Measurements from ENCODE around the gene UBXN6.

Gene UBXN6

DNA sequence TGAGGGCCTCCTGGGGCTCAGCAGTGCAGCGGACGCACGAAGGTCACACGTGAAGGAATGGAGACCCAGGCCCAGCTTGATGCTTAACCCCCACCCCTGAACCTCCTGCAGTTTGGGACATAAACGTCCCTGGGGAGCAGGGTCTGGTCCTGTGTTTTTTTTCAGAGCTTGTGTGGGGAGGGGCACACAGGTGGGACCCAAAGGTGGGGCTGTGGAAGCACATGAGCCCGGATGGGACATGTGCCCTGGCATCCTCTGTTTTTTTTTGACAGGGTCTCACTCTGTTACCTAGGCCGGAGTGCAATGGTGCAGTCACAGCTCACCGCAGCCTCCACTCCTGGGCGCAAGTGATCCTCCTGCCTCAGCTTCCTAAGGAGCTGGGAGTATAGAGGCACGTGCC is 20.5 kb downstream of the UBXN6 start:
- DNase-seq: no peak

DNA sequence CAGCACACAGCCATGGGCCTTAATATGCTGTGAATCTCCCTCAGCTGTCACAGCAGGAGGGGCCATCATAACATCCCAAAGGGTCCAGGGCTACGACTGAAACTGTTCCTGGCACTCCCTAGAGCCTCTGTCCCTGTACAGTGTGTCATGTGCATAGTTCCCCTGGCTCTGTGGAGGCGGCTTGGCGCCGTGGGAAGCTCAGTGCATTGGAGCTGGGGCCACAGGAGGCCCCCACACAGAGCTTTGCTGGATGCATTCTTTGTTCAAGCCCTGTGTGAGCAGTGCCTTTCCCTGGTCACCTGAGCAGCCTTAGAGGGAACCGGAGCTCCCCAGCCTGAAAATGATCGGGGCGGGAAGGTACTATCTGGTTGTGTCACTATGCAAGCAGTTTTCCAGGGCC is 21.4 kb downstream of the UBXN6 start:
- no peak for DNase-seq

DNA sequence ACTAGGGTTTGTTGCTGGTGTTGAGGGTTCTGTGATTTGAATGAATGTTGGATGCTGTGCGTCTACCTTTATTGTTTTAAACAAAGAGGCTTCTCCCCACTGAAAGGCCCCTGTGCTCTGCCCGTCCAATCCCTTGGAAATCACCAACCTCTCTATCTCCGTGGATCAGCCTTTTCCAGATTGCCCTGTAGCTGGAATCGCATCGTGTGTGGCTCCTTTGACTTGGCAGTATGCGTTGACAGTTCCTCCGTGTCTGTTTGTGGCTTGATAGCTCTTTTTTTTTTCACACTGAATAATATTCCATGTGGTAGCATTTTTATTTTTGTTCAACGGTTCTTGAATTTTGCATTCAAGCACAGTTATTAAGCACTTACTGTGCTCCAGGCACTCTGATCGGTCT is 23.2 kb downstream of the UBXN6 start:
- DNase-seq: no peak

DNA sequence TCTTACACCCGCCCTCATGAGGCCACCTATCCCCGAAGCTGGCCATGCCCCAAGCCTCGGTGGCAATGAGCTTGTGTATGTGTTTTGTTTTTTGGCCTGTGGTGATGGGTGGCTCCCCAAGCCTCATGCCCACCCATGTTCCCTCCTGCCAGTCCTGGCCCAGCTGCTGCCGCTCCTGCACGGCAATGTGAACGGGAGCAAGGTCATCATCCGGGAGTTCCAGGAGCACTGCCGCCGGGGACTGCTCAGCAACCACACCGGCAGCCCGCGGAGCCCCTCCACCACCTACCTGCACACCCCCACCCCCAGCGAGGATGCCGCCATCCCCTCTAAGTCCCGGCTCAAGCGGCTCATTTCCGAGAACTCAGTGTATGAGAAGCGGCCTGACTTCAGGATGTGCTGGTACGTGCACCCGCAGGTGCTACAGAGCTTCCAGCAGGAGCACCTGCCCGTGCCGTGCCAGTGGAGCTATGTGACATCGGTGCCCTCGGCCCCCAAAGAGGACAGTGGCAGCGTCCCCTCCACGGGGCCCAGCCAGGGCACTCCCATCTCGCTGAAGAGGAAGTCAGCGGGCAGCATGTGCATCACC is 24.6 kb downstream of the UBXN6 start:
- DNase-seq: no peak

DNA sequence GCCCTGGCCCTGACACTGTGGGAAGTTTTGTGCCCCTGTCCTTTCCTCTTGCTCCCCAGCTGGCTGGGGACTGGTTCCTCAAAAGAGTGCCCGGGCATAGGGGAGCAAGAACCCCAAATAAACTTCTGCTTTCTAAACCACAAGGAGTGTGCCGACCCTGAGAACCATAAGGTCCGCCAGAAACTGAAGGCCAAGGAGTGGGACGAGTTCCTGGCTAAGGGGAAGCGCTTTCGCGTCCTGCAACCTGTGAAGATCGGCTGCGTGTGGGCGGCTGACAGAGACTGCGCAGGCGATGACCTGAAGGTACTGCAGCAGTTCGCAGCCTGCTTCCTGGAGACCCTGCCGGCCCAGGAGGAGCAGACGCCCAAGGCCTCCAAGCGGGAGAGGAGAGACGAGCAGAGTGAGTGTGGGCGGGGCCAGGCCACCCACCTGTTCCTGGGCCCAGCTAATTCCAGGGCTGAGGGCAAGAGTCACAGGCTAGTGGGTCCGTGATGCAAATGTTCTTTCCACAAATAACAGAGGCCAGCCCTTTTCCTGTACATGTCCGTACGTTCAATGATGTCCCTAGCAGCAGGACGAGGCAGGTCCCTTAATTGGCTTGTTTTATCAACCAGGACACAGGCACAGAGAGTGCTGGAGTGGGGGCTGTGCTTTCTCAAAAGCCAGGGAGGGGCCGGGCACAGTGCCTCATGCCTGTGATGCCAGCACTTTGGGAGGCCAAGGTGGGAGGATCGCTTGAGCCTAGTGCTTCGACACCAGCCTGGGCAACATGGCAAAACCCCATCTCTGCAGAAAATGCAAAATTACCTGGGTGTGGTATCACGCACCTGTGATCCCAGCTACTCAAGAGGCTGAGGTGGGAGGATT is 25.6 kb downstream of the UBXN6 start:
- DNase-seq: no peak

DNA sequence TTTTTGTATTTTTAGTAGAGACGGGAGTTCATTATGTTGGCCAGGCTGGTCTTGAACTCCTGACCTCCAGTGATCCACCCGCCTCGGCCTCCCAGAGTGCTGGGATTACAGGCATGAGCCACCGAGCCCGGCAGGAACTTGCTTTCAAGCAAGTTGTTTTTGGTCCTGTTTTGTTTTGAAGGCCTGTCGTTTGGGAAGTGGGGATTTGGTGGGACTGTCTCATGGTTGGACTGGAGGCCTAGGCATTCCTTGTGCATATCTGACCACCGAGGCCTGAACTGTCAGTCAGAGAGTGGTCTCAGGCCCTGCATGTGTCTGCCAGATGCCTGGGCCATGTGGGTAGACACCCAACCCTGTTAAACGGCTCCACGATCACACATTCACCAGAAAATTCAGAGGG is 26.3 kb downstream of the UBXN6 start:
- no peak for DNase-seq

DNA sequence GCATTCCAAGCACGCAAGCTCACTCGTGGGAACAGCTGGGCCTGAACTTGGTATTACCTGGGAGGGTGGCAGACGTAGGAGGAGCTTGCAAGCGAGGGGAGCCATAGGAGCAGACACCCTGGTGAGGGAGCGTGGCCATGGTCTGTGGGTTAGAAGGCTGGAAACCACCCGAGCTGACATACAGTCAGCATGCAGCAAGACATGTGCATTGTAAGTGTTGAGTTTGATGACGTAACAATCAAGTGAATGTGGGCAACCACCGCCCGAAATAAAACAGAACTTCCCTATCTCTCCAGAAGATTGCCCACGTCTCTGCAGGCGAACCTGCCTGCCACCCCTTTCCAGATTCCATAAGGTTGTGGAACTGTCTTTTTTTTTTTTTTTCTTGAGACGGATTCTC is 26.8 kb downstream of the UBXN6 start:
- no peak for DNase-seq

DNA sequence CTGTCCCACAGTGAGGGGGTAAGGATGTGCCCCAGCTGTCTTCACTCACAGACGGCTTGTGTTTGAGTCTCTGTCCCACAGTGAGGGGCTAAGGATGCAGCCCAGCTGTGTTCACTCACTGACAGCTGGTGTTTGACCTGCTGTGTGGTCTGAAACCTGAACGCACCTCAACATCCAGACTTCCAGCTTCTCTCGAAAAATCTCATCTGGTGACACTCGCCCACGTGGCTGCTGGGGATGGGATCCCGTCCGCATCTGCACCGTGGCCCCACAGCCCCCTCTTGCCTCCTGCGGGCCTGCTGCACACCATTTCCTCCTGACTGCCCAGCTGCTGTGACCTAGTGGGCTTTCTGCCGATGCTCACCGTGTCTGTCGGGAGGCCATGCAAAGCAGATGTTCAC is 27.8 kb downstream of the UBXN6 start:
- no peak for DNase-seq

DNA sequence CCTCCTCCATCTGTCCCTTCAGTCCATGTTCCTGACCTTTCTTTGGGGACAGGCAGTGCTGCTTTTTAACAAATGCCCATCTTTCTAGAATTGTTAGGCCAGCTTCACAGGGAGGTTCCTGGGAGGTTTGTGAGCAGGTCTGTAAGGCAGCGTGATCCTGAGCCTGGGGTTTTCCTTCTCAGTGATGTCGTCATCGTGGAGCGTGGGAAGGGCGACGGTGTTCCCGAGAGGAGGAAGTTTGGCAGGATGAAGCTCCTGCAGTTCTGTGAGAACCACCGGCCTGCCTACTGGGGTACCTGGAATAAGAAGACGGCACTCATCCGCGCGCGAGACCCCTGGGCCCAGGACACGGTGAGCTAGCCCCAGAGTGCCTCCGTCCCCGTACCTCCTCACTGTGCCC is 28.3 kb downstream of the UBXN6 start:
- no peak for DNase-seq

DNA sequence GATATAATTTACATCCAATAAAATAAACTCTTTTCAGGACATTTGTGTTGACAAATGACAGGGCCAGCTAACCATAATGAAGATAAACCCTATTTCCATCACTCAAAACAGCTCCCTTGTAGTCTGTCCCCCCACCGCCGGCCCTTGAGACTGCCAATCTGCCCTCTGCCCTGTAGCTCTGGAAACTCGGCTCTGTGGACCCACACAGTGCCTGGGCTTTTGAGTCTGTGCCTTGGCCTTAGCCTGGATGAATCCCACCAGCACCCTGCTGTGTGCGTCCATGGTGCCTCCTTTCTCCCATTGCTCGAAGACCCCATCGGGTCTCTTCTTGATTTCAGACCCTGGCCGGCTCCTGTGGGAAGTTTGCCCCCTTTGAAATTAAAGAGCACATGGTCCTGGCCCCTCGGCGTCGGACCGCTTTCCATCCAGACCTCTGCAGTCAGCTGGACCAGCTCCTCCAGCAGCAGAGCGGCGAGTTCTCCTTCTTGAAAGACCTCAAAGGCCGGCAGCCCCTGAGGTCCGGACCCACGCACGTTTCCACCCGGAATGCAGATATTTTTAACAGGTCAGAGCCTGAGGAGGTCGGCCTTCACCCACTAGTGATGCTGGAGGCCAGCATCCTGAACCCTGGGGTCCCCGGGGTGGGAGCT is 29.1 kb downstream of the UBXN6 start:
- DNase-seq: no peak

DNA sequence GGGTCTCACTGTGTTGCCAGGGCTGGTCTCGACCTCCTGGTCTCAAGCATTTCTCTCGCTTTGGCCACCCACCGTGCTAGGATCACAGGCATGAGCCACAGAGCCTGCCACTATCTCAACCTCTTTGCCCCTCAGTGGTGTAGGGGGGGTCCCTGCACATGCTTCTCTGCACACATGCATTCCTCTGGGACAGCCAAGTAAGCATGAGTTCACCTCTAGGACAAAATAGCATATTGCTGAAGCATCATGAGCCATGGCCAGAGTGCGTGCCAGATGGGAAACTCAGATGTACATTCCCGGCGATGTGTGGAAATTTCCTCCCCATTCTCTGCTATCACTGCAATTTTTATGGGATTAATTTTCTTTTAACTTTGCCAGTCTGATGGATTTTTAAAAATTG is 32.1 kb downstream of the UBXN6 start:
- DNase-seq: no peak

DNA sequence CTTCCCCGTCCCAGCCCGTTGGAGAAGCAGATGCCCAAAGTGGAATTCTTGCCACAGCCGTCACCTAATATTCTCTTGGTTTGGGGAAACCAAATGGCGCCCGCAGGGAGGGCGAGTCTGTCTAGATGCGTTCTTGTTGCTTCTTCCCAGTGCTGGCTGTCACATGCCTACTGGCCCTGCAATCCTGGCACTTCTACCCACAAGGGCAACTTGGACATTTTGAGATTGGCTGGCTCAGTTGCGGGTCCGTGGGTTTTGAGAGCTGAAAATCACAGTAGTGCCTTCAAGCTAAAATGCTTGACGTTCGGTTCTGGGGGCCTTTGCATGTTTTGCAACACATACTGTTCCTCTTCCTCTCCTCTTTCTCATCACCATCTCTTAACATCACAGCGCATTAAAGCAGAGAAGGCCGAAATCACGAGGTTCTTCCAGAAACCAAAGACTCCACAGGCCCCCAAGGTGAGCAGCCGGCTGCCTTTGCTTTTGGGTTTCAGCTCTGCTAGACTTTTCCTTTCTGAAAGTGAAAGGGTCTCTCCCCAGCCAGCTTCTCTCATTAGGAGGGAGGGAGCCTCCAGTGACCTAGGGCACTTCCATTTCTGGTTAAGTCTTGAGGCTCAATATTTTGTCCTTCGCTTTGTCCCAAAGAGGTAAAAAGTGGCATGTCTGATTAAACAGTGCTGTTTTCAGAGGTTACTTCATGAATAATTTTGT is 34.0 kb downstream of the UBXN6 start:
- DNase-seq: no peak

DNA sequence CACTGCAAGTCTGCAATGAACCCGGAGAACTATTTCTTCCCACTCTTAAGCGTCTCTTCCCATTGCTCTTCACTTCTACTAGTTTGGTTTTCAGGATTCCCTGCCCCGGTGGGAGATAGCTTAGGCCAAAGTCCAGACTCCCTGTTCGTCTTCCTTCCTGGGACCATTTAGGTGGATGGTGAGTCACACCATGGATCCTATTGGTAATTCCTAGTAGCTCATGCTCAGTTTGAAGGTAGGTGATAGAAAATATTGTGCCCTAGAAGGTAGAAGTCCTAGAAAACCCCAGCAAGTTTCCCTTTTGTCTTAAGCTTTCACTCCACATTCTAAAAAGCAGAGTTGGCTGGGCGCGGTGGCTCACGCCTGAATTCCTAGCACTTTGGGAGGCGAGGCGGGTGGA is 41.3 kb downstream of the UBXN6 start:
- DNase-seq: no peak

DNA sequence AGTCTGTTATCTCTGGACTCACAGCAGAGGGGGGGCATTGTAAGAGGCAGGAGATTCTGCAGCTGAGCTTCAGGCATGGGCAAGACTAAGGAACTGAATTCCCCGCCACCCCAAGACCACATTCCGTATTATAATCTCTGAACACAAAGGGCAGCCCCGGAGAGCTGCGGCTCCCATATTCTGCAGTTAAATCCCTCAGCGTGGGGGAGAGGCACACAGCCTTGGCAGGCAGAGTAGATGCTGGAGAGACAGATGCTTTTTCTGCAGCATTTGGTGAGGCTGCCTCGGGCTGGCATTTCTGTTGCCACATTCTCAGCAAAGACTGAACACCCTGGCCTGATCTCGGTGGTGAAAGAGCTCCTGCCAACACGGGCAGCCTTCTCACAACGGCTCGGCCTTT is 42.2 kb downstream of the UBXN6 start:
- DNase-seq: no peak

DNA sequence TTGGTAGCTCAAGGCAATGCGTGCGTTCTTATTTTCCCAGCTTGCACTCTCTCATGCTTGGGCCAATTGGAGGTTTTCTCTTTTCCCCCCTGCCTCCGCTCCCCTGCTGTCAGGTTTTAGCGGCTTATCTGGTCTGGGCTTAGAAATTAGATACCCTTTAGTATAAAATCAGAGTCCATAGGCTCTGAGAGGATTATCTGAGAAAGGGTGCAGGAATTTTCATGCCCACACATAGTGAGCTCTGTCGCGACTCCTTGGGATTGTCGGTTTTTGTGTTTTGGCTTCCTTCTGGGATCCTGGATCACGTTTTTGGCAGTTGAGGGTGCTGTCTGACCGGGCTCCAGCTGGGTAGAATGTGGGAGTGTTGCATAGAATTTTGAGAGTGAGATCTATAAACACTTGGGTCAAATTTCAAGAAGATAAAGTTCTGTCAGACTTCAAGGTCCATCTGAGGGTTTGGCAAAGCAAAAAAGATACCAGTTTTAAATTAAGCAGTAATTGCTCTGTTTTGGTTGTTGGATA is 42.7 kb downstream of the UBXN6 start:
- DNase-seq: no peak

DNA sequence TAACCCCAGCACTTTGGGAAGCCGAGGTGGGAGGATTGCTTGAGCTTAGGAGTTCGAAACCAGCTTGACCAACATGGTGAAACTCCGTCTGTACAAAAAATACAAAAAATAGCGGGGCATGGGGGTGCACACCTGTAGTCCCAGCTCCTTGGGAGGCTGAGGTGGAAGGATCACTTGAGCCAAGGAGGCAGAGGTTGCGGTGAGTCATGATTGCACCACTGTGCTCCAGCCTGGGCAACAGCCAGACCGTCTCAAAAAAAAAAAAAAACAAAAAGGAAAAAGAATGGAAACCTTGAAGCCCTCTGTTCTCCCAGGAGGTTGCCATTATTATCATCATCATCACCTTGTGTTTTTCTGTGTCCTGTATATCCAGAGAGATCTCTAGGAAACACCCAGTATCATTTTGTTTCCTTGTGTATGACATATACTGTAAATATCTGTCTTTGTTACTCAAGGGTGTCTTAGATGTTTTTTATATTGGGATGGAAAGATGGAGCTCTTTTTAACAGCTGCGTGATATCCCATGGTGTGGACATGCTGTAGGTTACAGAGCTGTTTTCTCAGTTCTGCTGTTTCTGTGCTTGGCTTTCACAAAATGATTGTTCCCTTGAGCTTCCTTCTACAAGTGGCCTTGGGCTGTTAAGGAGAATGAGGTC is 43.3 kb downstream of the UBXN6 start:
- DNase-seq: no peak

DNA sequence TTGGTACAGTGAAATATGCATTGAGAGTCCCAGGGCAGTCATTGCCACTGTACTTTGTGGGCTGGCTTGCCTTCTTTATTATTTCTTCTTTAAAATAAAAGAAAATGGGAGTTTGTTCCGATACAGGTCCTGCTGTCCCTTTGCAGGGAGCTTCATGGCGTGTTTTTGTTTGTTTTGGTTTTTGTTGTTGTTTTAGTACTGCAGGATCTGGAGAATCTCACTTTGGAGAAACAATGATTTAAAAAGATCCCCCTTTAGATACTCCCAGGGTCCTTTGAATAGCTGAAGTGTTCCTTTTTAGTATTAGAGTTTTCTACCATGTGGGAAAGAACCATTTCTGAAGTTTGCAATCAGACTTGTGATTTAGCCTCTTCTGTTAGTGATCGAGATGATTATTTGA is 44.0 kb downstream of the UBXN6 start:
- DNase-seq: no peak

DNA sequence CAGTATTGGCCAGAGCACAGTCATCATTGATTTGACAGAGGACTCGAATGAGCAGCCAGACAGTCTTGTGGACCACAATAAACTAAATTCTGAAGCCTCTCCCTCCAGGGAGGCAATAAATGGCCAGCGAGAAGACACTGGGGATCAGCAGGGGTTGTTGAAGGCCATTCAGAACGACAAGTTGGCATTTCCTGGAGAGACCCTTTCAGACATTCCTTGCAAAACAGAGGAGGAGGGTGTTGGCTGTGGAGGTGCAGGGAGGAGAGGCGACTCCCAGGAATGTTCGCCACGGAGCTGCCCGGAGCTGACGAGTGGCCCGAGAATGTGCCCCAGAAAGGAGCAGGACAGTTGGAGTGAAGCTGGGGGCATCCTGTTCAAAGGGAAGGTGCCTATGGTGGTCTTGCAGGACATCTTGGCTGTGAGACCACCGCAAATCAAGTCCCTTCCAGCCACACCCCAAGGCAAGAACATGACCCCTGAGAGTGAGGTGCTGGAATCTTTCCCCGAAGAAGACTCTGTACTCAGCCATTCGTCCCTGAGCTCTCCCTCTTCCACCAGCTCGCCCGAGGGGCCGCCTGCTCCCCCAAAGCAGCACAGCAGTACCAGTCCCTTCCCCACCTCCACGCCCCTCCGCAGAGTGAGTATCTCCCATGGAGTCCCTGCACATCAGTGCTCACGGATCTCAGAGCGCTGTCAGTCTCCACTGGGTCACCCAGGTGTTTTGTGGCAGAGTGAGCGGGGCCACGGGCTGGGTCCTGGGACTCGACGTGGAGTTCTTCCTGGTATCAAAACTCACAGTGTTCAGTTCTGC is 48.3 kb downstream of the UBXN6 start:
- DNase-seq: no peak

DNA sequence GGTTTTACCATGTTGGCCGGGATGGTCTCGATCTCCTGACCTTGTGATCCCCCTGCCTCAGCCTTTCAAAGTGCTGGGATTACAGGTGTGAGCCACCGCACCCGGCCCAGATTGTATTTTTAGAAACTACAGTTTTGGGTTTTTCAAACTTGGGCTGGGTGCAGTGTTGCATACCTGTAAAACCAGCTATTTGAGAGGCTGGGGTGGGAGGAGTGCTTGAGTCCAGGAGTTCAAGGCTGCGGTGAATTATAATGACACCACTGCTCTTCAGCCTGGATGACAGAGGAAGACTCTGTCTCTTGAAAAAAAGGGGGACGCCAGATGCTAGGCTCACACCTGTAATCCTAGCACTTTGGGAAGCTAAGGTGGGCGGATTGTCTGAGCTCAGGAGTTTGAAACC is 51.0 kb downstream of the UBXN6 start:
- no peak for DNase-seq

DNA sequence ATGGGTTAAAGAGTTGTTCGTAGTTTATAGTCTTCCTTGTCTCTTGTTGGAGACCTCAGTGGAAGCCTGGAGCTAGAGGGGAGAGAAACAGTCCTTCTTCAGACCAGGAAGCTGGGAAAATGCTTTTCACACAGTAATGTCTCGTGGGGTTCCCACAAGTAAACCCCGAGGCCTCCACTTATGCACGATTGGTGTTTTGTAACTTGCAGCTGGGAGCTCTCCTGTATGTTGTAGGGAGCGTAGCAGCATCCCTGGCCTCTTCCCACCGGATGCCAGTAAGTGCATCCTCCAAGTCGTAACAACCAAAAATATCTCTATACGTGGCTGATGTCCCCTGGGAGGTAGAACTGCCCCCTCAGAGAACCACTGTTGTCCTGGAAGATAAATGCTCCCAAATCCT is 51.6 kb downstream of the UBXN6 start:
- no peak for DNase-seq

DNA sequence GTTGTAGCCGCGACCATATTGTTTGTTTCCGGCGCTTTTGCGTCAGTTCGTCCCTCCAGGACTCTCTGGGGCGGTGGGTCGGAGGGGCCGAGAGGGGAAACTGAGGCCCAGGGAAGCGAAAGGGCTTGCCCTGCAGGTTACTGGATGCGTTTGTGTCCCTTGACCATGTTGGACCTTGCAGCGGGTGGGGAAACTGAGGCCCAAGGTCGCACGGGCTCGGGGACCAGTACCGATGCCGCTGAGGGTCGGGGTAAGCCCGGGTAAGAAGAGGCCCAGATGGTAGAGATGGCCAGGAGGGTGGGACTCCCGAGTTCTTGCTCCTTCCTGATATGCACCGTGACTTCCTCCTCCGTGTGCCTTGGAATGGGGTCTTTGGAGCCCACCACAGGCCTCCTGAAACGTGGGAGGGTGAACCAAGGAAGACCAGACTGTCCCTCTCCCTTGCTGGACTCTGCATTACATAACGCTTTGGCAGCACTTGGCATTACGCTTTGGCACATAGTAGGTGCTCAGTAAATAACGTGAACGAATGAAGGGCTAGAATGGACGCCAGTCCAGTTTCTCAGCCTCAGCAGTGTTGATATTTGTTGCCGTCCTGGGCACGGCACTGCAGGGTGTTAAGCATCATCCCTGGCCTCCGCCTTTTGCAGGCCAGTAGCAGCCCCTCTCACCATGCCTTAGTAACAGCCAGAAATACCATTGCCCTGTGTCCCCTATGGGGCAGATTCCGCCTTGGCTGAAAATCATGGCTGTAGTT is 54.4 kb downstream of the UBXN6 start:
- DNase-seq: no peak

All from retina (tissue), 1 donor.